Panc1 (cell line): ENCODE results near the gene URGCP. TPM values are rescaled to one million over a fixed set of nuclear protein-coding genes. Genes with fewer than 3 reads are reported as not detected.

ENCODE experiments used
- ATAC-seq: fragments of 200-7000 bp; cut with Tn5 transposase; 2 replicates; pipeline ENCODE4 v1.9.1; 2020; ENCODE audit warnings: mild to moderate bottlenecking, moderate library complexity
- BruUV-seq: library from RNA; stranded (reverse); fragments of 400-500 nt; replicated peaks from 2 replicates; lab custom pipeline; 2021; lab: Mats Ljungman, UMichigan
- CTCF ChIA-PET: fragments of 300-600 bp; sonication (Branson Sonifier 250); formaldehyde crosslinking; loops from one replicate; lab custom pipeline; 2022; ENCODE audit warnings: antibody characterized with exemption; lab: Charles Lee
- POLR2A ChIA-PET: fragments of 300-600 bp; sonication (Branson Sonifier 250); formaldehyde crosslinking; loops from one replicate; lab custom pipeline; 2022; ENCODE audit warnings: antibody characterized with exemption; lab: Charles Lee
- DNase-seq: peaks from one replicate; pipeline ENCODE4 v3.0.0-alpha.2; 2010; ENCODE audit warnings: low read depth, low spot score
- H3K27ac ChIP-seq: 2 replicates; pipeline ENCODE4 v1.5.1; 2011; ENCODE audit warnings: mild to moderate bottlenecking, low read length, inconsistent platforms
- H3K27me3 ChIP-seq: fragments of 200-500 bp; sonication (Bioruptor generic); 2 replicates; pipeline ENCODE4 v1.6.0; 2014; ENCODE audit warnings: low read length, inconsistent platforms; ENCODE audit not compliant: control insufficient read depth, insufficient read depth
- H3K36me3 ChIP-seq: fragments of 200-500 bp; sonication (Bioruptor generic); 2 replicates; pipeline ENCODE4 v1.5.1; 2014; ENCODE audit warnings: inconsistent platforms, mild to moderate bottlenecking, low read length, moderate library complexity; ENCODE audit not compliant: control insufficient read depth, insufficient read depth
- H3K4me1 ChIP-seq: 2 replicates; pipeline ENCODE4 v1.5.1; 2011; ENCODE audit warnings: inconsistent platforms, mild to moderate bottlenecking, low read length, moderate library complexity; ENCODE audit not compliant: control insufficient read depth, insufficient read depth
- H3K4me3 ChIP-seq, 2 experiments: 2 replicates each; pipeline ENCODE4 v1.5.1; 2011 to 2012; ENCODE audit warnings: low read depth in 2 of 2, low read length in 2 of 2, mild to moderate bottlenecking in 2 of 2, inconsistent platforms in 1 of 2, moderate library complexity in 1 of 2
- H3K9me3 ChIP-seq: fragments of 200-500 bp; sonication (Bioruptor generic); 2 replicates; pipeline ENCODE4 v1.5.1; 2014; ENCODE audit warnings: low read depth, mild to moderate bottlenecking, inconsistent platforms, low read length, moderate library complexity; ENCODE audit not compliant: control insufficient read depth, insufficient read depth
- CTCF ChIP-seq: fragments of 450-650 bp; IDR thresholded peaks from 2 replicates; pipeline ENCODE4 v1.5.1; 2017; ENCODE audit warnings: mild to moderate bottlenecking
- POLR2AphosphoS5 ChIP-seq: IDR thresholded peaks from 2 replicates; pipeline ENCODE4 v1.6.1; 2012; ENCODE audit warnings: mild to moderate bottlenecking, low read depth, low read length, moderate library complexity
- REST ChIP-seq, 2 experiments: IDR thresholded peaks; 2 replicates each; pipeline ENCODE4 v1.6.1; 2011 to 2012; ENCODE audit warnings: low read depth in 2 of 2, control low read depth in 1 of 2, low read length in 1 of 2, mild to moderate bottlenecking in 1 of 2, moderate library complexity in 1 of 2; ENCODE audit not compliant: insufficient read depth in 1 of 2
- SIN3A ChIP-seq: IDR thresholded peaks from 2 replicates; pipeline ENCODE4 v1.6.1; 2012; ENCODE audit warnings: low read depth, mild to moderate bottlenecking, low read length, moderate library complexity, borderline replicate concordance; ENCODE audit not compliant: insufficient read depth
- TCF7L2 ChIP-seq: IDR thresholded peaks from 2 replicates; pipeline ENCODE4 v1.6.1; 2011; ENCODE audit warnings: mild to moderate bottlenecking, low read depth, low read length, inconsistent platforms
- in situ Hi-C: cut with HindIII; loops from 2 replicates; pipeline ENCODE4 v1.10.0; 2016; ENCODE audit warnings: low sequenced_read_pairs, low pct_unique_long_range_greater_than_20kb
- intact Hi-C: fragments of 100-400 bp; cut with micrococcal nuclease; formaldehyde crosslinking; loops from one replicate; pipeline ENCODE4 v1.10.0; 2022; ENCODE audit not compliant: unreplicated experiment
- total RNA-seq: library from RNA; stranded (reverse); gene quantifications from one replicate; pipeline ENCODE4 v1.2.1, GENCODE V29; 2021; ENCODE audit not compliant: unreplicated experiment

URGCP gene
- total RNA-seq, 1 experiment from 2014 or later: 34.3 TPM

GRCh38 chr7:43905956-43906330 is 453 bp downstream of the URGCP start:
- ATAC-seq (peak; percentile 66), DNase-seq (no peak)
- POLR2A ChIA-PET: no interaction called here
- in situ Hi-C loops: no loop called here
- Histone ChIP-seq H3K9me3 (no peaks in the 10 kb centered on the region), H3K27me3 (no peaks in the 10 kb centered on the region), H3K27ac (peak overlapping the region; percentile 91), H3K36me3 (no peaks in the 10 kb centered on the region), H3K4me3 (peak overlapping the region; percentile 77 to 84), H3K4me1 (peaks cover 20% of the 10 kb centered on the region; the same call in 1 of the 2 replicates)
- TF ChIP-seq REST (IDR thresholded peaks at IDR 0.05; ENCODE audit: insufficient read depth in 1 of 2, low read depth in 2 of 2, low read length in 1 of 2) (no peak), SIN3A (no peak), TCF7L2 (no peak), CTCF (no peak), POLR2AphosphoS5 (no peak)
- CTCF ChIA-PET: no interaction called here
- intact Hi-C loops: no loop called here
- no TSS peak for BruUV-seq

GRCh38 chr7:43905209-43905946 is 1.0 kb downstream of the URGCP start:
- H3K4me3 ChIP-seq: peak overlapping the region; percentile 77 to 84
- H3K4me1 ChIP-seq: peaks cover 20% of the 10 kb centered on the region; the same call in 1 of the 2 replicates
- peak overlapping the region; percentile 91 for H3K27ac ChIP-seq
- no peaks in the 10 kb centered on the region for H3K27me3 ChIP-seq
- BruUV-seq: no TSS peak
- no peaks in the 10 kb centered on the region for H3K9me3 ChIP-seq
- in situ Hi-C loops: no loop called here
- TF ChIP-seq CTCF: no peak
- no peak for TF ChIP-seq POLR2AphosphoS5
- TF ChIP-seq SIN3A: no peak
- TF ChIP-seq TCF7L2: no peak
- no peak for TF ChIP-seq REST (IDR thresholded peaks at IDR 0.05; ENCODE audit: insufficient read depth in 1 of 2, low read depth in 2 of 2, low read length in 1 of 2)
- CTCF ChIA-PET: interaction anchor here (0.7 kb wide), 1 partner anchor 323 kb away, joined by 4 read pairs; no protein-coding TSS in a partner anchor
- no peaks in the 10 kb centered on the region for H3K36me3 ChIP-seq
- intact Hi-C loops: no loop called here
- DNase-seq: no peak
- POLR2A ChIA-PET: interaction anchor here (0.7 kb wide), 1 partner anchor 18 kb away, joined by 3 read pairs; no protein-coding TSS in a partner anchor
- ATAC-seq: peak; percentile 12
